ENCODE results near the gene EFCAB6. TPM values are rescaled to one million over a fixed set of nuclear protein-coding genes. Genes with fewer than 3 reads are reported as not detected.
"Not testable (repeated sequence)": the region's sequence is repeated elsewhere in the genome, so short reads cannot be mapped to it uniquely, and the experiment has no call there.

The EFCAB6 gene
- total RNA-seq, 1 experiment from 2014 or later = 0.40 TPM

GRCh38 chr22:43669190-43669589 is 142.9 kb downstream of the EFCAB6 start:
- no peaks in the 10 kb centered on the region for H3K9me3 Mint-ChIP-seq (ENCODE audit: unreplicated experiment)
- POLR2A ChIA-PET = no interaction called here
- no TSS peak for BruUV-seq (replicated peaks)
- CTCF ChIA-PET = interaction anchor here (0.8 kb wide), 1 partner anchor 108 kb away, joined by 3 read pairs; no protein-coding TSS in a partner anchor
- no peak for DNase-seq (ENCODE audit: unreplicated experiment)
- H3K4me3 Mint-ChIP-seq (ENCODE audit: unreplicated experiment) = no peak overlapping the region
- TF ChIP-seq CTCF (IDR thresholded peaks at IDR 0.05; ENCODE audit: unreplicated experiment) = no peak
- H3K4me1 Mint-ChIP-seq (ENCODE audit: insufficient read depth, unreplicated experiment) = no peaks in the 10 kb centered on the region
- H3K36me3 Mint-ChIP-seq (ENCODE audit: insufficient read depth, unreplicated experiment) = no peaks in the 10 kb centered on the region
- intact Hi-C loops (cut with micrococcal nuclease) = no loop called here
- no peak overlapping the region for H3K27ac Mint-ChIP-seq (ENCODE audit: low read depth, unreplicated experiment)
- H3K27me3 Mint-ChIP-seq (ENCODE audit: insufficient read depth, unreplicated experiment) = peaks cover 48% of the 10 kb centered on the region

GRCh38 chr22:43667656-43668055 is 144.4 kb downstream of the EFCAB6 start:
- DNase-seq (ENCODE audit: unreplicated experiment) = no peak
- no peaks in the 10 kb centered on the region for H3K4me1 Mint-ChIP-seq (ENCODE audit: insufficient read depth, unreplicated experiment)
- no peak for TF ChIP-seq CTCF (IDR thresholded peaks at IDR 0.05; ENCODE audit: unreplicated experiment)
- no peaks in the 10 kb centered on the region for H3K9me3 Mint-ChIP-seq (ENCODE audit: unreplicated experiment)
- BruUV-seq (replicated peaks) = no TSS peak
- H3K27me3 Mint-ChIP-seq (ENCODE audit: insufficient read depth, unreplicated experiment) = peaks cover 56% of the 10 kb centered on the region
- POLR2A ChIA-PET = interaction anchor here (0.9 kb wide), 1 partner anchor 13 kb away, joined by 4 read pairs; no protein-coding TSS in a partner anchor
- H3K36me3 Mint-ChIP-seq (ENCODE audit: insufficient read depth, unreplicated experiment) = no peaks in the 10 kb centered on the region
- no peak overlapping the region for H3K27ac Mint-ChIP-seq (ENCODE audit: low read depth, unreplicated experiment)
- intact Hi-C loops (cut with micrococcal nuclease) = no loop called here
- CTCF ChIA-PET = interaction anchor here (0.7 to 1.0 kb wide), 2 partner anchors 8 to 438 kb away, joined by 3 to 4 read pairs; no protein-coding TSS in a partner anchor
- no peak overlapping the region for H3K4me3 Mint-ChIP-seq (ENCODE audit: unreplicated experiment)

GRCh38 chr22:43666457-43666856 is 145.6 kb downstream of the EFCAB6 start:
- ChIA-PET CTCF (interaction anchor here (0.6 kb wide), 1 partner anchor 11 kb away, joined by 5 read pairs; no protein-coding TSS in a partner anchor), POLR2A (no interaction called here)
- DNase-seq (ENCODE audit: unreplicated experiment) = no peak
- no TSS peak for BruUV-seq (replicated peaks)
- H3K27ac Mint-ChIP-seq (ENCODE audit: low read depth, unreplicated experiment) = no peak overlapping the region
- H3K9me3 Mint-ChIP-seq (ENCODE audit: unreplicated experiment) = no peaks in the 10 kb centered on the region
- intact Hi-C loops (cut with micrococcal nuclease) = no loop called here
- H3K4me3 Mint-ChIP-seq (ENCODE audit: unreplicated experiment) = no peak overlapping the region
- no peaks in the 10 kb centered on the region for H3K36me3 Mint-ChIP-seq (ENCODE audit: insufficient read depth, unreplicated experiment)
- H3K4me1 Mint-ChIP-seq (ENCODE audit: insufficient read depth, unreplicated experiment) = no peaks in the 10 kb centered on the region
- TF ChIP-seq CTCF (IDR thresholded peaks at IDR 0.05; ENCODE audit: unreplicated experiment) = no peak
- H3K27me3 Mint-ChIP-seq (ENCODE audit: insufficient read depth, unreplicated experiment) = peaks cover 48% of the 10 kb centered on the region

- Mint-ChIP-seq H3K27me3 (ENCODE audit: insufficient read depth, unreplicated experiment) (peaks cover 63% of the 10 kb centered on the region), H3K4me3 (ENCODE audit: unreplicated experiment) (no peak overlapping the region), H3K27ac (ENCODE audit: low read depth, unreplicated experiment) (no peak overlapping the region), H3K4me1 (ENCODE audit: insufficient read depth, unreplicated experiment) (no peaks in the 10 kb centered on the region), H3K36me3 (ENCODE audit: insufficient read depth, unreplicated experiment) (no peaks in the 10 kb centered on the region), H3K9me3 (ENCODE audit: unreplicated experiment) (peaks cover under 1% of the 10 kb centered on the region)
- intact Hi-C loops (cut with micrococcal nuclease) = no loop called here
- ChIA-PET POLR2A (no interaction called here), CTCF (no interaction called here)
- TF ChIP-seq CTCF (IDR thresholded peaks at IDR 0.05; ENCODE audit: unreplicated experiment) = no peak
- no TSS peak for BruUV-seq (replicated peaks)
- no peak for DNase-seq (ENCODE audit: unreplicated experiment)
Measured at GRCh38 chr22:43658823-43659222, 153.3 kb downstream of the EFCAB6 start.

GRCh38 chr22:43656581-43656980 is 155.5 kb downstream of the EFCAB6 start:
- H3K4me3 Mint-ChIP-seq (ENCODE audit: unreplicated experiment); H3K36me3 Mint-ChIP-seq (ENCODE audit: insufficient read depth, unreplicated experiment); BruUV-seq (replicated peaks); H3K27ac Mint-ChIP-seq (ENCODE audit: low read depth, unreplicated experiment); H3K4me1 Mint-ChIP-seq (ENCODE audit: insufficient read depth, unreplicated experiment); POLR2A ChIA-PET; DNase-seq (ENCODE audit: unreplicated experiment); intact Hi-C loops (cut with micrococcal nuclease): not testable (repeated sequence)
- Mint-ChIP-seq H3K9me3 (ENCODE audit: unreplicated experiment) (peaks cover 14% of the 10 kb centered on the region), H3K27me3 (ENCODE audit: insufficient read depth, unreplicated experiment) (peaks cover 69% of the 10 kb centered on the region)
- CTCF ChIA-PET = interaction anchor here (0.5 kb wide), 1 partner anchor 169 kb away, joined by 3 read pairs; no protein-coding TSS in a partner anchor

Measured in MCF 10A (cell line).